ENCODE results near the gene MT1G. TPM values are rescaled to one million over a fixed set of nuclear protein-coding genes. Genes with fewer than 3 reads are reported as not detected.
"Not testable (repeated sequence)": the region's sequence is repeated elsewhere in the genome, so short reads cannot be mapped to it uniquely, and the experiment has no call there.

The MT1G gene
- total and polyA plus RNA-seq, 8 donors = 1.0 to 22.1 (median 2.4) TPM

DNA sequence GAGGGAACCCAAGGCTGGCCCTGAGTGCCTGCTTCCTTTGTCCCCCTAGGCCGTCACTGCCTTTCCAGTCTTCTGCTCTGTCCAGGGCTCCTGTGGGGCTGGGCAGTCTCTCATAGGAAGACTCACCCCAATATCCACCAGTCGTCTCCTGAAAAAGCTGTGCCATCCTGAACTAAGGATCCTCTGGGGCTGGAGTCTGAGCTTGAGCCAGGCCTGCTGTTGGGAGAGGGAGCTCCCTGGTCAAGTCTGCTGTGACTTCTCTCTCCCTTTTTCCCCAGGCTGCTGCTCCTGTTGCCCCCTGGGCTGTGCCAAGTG lies 2.7 kb upstream of the MT1G start:
- Histone ChIP-seq H3K36me3 (no peaks in the 10 kb centered on the region), H3K4me1 (peaks cover 0 to 16% of the 10 kb centered on the region in 2 donors), H3K4me3 (no peak overlapping the region), H3K27me3 (peaks cover 29 to 97% of the 10 kb centered on the region in 2 donors), H3K9me3 (no peaks in the 10 kb centered on the region), H3K27ac (no peak overlapping the region)
- TF ChIP-seq, protein P1, sequence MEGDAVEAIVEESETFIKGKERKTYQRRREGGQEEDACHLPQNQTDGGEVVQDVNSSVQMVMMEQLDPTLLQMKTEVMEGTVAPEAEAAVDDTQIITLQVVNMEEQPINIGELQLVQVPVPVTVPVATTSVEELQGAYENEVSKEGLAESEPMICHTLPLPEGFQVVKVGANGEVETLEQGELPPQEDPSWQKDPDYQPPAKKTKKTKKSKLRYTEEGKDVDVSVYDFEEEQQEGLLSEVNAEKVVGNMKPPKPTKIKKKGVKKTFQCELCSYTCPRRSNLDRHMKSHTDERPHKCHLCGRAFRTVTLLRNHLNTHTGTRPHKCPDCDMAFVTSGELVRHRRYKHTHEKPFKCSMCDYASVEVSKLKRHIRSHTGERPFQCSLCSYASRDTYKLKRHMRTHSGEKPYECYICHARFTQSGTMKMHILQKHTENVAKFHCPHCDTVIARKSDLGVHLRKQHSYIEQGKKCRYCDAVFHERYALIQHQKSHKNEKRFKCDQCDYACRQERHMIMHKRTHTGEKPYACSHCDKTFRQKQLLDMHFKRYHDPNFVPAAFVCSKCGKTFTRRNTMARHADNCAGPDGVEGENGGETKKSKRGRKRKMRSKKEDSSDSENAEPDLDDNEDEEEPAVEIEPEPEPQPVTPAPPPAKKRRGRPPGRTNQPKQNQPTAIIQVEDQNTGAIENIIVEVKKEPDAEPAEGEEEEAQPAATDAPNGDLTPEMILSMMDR (IDR thresholded peaks at IDR 0.05) = no peak
- ATAC-seq (no peak), DNase-seq (no peak)
- intact Hi-C loops (cut with DNase I) = no loop called here

DNA sequence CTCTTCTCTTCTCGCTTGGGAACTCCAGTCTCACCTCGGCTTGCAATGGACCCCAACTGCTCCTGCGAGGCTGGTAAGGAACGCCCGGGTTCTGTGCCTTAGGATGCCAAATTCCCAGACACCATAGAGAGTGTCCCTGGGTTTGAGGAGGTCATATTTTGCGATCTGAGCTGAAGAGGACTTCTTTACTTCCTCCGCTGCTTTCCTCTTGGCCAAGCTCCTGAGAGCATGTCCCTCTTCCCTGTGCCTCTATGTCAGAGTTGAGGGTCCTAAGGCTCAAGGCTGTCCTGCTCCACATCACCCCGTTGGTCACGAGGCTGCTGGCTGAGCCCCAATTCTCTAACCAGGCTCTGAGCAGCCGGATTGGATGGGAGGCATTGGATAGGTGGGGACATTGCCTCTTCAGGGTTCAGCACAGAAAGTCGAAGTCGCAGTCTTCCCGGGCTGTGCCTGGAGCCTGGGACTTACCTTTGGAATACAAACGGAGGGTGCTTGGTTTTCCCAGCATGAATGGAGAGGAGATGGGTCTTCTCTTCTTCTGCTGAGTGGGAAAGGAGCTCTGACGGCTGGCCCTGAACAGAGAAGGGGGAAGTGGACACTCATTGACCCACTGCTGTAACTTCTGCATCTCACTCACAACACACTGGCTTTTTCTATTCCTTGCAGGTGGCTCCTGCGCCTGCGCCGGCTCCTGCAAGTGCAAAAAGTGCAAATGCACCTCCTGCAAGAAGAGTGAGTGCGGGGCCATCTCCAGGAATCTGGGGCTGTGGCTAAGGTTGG lies 2.2 kb upstream of the MT1G start:
- Histone ChIP-seq H3K36me3 (no peaks in the 10 kb centered on the region), H3K9me3 (no peaks in the 10 kb centered on the region), H3K27ac (no peak overlapping the region), H3K27me3 (peaks cover 29 to 97% of the 10 kb centered on the region in 2 donors), H3K4me1 (peaks cover 0 to 16% of the 10 kb centered on the region in 2 donors), H3K4me3 (no peak overlapping the region)
- TF ChIP-seq, protein P1 (IDR thresholded peaks at IDR 0.05) = no peak
- ATAC-seq = no peak
- intact Hi-C loops (cut with DNase I) = no loop called here
- no peak for DNase-seq

DNA sequence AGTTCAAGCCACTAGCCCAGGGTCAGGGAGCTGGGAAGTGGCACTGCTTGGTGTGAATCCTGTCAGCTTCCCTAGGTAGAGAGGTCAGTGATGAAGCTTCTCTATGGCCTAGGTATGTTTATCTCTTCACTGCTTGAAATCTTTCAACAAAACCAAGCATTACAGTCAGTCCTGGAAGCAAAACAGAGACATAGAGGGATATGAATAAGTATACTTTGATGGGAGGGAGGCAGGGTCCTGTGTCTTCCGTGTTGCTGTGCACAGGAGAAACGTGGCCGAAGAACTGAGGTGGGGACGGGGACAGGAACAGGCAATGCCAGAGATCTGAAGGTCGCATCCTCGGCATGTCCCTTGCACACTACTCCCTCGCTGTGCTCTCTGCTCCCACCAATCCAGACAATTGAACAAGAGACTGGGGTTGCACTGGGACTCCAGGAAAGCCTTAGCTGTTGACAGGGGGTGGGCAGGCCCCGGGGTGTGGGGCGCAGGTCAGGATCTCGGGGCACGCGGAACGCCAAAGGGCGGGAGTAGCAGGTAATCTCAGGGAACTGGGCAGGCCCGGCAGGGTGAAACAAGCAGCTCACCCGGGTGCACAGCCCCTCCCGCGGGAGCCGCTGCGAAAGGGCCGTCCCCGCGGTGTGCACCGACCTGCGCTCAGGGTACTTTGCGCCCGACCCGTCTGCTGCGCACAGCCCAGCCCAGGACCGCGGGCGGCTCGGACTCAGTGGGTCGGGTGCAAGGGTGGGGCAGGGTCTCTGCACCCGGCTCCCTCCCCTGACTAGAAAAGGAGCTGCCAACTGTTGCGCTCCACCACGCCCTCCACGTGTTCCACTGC lies 1.4 kb upstream of the MT1G start, which contains the start of gene MT1H:
Gene MT1H, plus strand, starts transcription at position 810 of the 835 bp plus-strand sequence. CDS start 71 bp downstream, outside the sequence.
- H3K27ac ChIP-seq = no peak within 1 kb of the TSS
- no peak for ATAC-seq

DNA sequence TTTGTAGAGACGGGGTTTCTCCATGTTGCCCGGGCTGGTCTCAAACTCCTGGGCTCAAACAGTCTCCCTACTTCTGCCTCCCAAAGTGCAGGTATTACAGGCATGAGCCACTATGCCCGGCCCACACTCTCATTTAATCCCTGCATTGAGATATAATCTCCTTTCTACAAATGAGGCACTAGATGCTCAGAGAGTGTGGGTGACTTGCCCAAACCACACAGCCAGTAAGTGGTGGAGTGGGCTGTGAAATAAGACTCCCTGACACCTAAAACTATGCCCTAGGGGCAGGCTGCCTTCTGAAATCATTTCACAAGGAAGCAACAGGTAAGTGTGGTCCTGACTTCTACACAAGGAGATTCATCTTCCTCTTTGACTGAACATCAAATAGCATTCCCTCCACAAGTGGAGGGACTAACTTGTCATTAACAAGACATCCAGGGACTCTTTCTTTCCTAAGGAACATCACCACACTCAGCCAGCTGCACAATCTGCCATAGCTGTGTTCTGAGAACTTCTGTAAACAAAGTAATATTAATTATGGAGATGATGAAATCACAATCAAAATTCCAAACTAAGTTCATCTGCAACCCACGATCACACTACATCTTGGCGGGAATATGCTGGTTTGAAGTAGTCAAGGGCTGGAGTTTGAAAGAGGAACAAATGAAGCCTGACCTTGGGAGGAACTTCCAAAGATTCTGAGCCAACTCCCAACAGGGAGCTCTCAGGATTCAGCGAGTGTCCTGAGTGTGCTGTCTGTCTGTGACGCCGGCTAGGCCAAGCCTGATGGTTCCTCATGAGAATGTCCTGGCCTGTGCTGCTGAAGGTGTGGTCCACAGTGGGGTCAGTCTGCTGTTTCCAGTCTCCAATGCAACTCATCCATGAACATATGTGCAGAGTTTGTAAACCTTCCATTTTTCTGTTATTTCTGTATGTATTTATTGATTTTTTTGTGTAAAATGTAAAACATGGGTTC lies 2.3 kb downstream of the MT1G start:
- Histone ChIP-seq H3K27me3 (peaks cover 45 to 95% of the 10 kb centered on the region in 2 donors), H3K4me1 (peaks cover 0 to 23% of the 10 kb centered on the region in 2 donors)
- intact Hi-C loops (cut with DNase I); H3K4me3 ChIP-seq; DNase-seq; ATAC-seq; H3K36me3 ChIP-seq; H3K9me3 ChIP-seq; H3K27ac ChIP-seq: not testable (repeated sequence)

More for the DNA sequence above, 1.4 kb upstream of the MT1G start, which contains the start of gene MT1H:
- TF ChIP-seq, protein P1 (IDR thresholded peaks at IDR 0.05) = no peak
- Histone ChIP-seq H3K4me1 (peaks cover 0 to 16% of the 10 kb centered on the region in 2 donors), H3K9me3 (no peaks in the 10 kb centered on the region), H3K36me3 (no peaks in the 10 kb centered on the region), H3K27me3 (peaks cover 30 to 98% of the 10 kb centered on the region in 2 donors), H3K4me3 (no peak within 1 kb of the TSS)
- no peak for DNase-seq
- intact Hi-C loops (cut with DNase I) = no loop called here

DNA sequence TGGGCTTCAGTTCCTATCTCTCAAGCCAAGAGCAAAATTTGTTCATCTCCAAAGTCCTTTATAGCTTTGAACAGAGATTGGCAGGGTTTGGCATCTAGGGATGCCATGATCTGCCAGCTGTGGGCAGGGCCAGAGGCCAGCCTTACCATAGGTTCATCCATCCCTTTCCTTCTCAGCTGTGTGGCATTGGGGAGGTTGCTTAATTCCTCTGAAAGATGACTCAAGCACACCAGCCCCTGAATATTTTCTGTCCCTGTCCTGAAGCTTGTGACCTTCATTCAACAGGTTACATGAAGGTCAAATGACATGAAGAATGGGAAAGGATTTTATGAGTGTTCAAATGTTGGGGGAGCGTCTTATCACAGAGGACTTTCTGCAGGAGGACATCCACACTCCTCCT lies 3.4 kb downstream of the MT1G start:
- peaks cover 38 to 87% of the 10 kb centered on the region in 2 donors for H3K27me3 ChIP-seq
- peaks cover 0 to 20% of the 10 kb centered on the region in 2 donors for H3K4me1 ChIP-seq
- TF ChIP-seq, protein P1 (IDR thresholded peaks at IDR 0.05) = no peak
- H3K36me3 ChIP-seq = no peaks in the 10 kb centered on the region
- H3K9me3 ChIP-seq = no peaks in the 10 kb centered on the region
- DNase-seq (no peak), ATAC-seq (no peak)
- H3K4me3 ChIP-seq = no peak overlapping the region
- intact Hi-C loops (cut with DNase I) = no loop called here
- H3K27ac ChIP-seq = no peak overlapping the region
